Uterus (tissue), 2 donors: ENCODE results near the gene BORCS8.

Source experiments
- POLR2A ChIP-seq, 2 donors: fragments of 450-650 bp; IDR thresholded peaks; one replicate each; pipeline ENCODE4 v1.6.1; 2016; ENCODE audit warnings: antibody characterized with exemption in 2 of 2, mild to moderate bottlenecking in 1 of 2, moderate library complexity in 1 of 2
- TF ChIP-seq, protein P1 (sequence below), 4 experiments: fragments of 200-600 bp in 2 of 4; fragments of 450-650 bp in 2 of 4; sonication (generic) in 2 of 4; IDR thresholded peaks; one replicate each; pipeline ENCODE4 v1.5.1; 2016 to 2019; ENCODE audit warnings: antibody characterized with exemption in 4 of 4, mild to moderate bottlenecking in 2 of 4, moderate library complexity in 1 of 4

GRCh38 chr19:19145281-19145680 is 46.7 kb downstream of the BORCS8 start:
- TF ChIP-seq POLR2A (IDR thresholded peaks at IDR 0.05): no peak
- TF ChIP-seq, protein P1, sequence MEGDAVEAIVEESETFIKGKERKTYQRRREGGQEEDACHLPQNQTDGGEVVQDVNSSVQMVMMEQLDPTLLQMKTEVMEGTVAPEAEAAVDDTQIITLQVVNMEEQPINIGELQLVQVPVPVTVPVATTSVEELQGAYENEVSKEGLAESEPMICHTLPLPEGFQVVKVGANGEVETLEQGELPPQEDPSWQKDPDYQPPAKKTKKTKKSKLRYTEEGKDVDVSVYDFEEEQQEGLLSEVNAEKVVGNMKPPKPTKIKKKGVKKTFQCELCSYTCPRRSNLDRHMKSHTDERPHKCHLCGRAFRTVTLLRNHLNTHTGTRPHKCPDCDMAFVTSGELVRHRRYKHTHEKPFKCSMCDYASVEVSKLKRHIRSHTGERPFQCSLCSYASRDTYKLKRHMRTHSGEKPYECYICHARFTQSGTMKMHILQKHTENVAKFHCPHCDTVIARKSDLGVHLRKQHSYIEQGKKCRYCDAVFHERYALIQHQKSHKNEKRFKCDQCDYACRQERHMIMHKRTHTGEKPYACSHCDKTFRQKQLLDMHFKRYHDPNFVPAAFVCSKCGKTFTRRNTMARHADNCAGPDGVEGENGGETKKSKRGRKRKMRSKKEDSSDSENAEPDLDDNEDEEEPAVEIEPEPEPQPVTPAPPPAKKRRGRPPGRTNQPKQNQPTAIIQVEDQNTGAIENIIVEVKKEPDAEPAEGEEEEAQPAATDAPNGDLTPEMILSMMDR (IDR thresholded peaks at IDR 0.05): no peak
